GM21381 (cell line): ENCODE data around the gene KIF5C.
A peak's percentile ranks its signal among the peaks of the same experiment; 100 is the strongest.

Experiments
- ATAC-seq: cut with Tn5 transposase; IDR thresholded peaks from one replicate; pipeline ENCODE4 v1.9.1; 2021; ENCODE audit warnings: mild to moderate bottlenecking, moderate library complexity; ENCODE audit not compliant: unreplicated experiment

Gene KIF5C

GRCh38 chr2:148984449-148984848 lies 109.4 kb downstream of the KIF5C start:
- no peak for ATAC-seq

GRCh38 chr2:148987286-148987685 lies 112.3 kb downstream of the KIF5C start:
- ATAC-seq = no peak

GRCh38 chr2:148988337-148988736 lies 113.3 kb downstream of the KIF5C start:
- ATAC-seq = no peak

- peak; percentile 81 for ATAC-seq
Observed at GRCh38 chr2:148989882-148990493, 115.0 kb downstream of the KIF5C start.

- ATAC-seq = no peak
Observed at GRCh38 chr2:148990968-148991367, 115.9 kb downstream of the KIF5C start.

GRCh38 chr2:148992448-148992847 lies 117.4 kb downstream of the KIF5C start:
- no peak for ATAC-seq

- ATAC-seq = no peak
Observed at GRCh38 chr2:148993351-148993750, 118.3 kb downstream of the KIF5C start.

GRCh38 chr2:148994341-148994740 lies 119.3 kb downstream of the KIF5C start:
- ATAC-seq = no peak

- ATAC-seq = no peak
Observed at GRCh38 chr2:148996805-148997204, 121.8 kb downstream of the KIF5C start.

- ATAC-seq = no peak
Observed at GRCh38 chr2:148998165-148998830, 123.3 kb downstream of the KIF5C start.

GRCh38 chr2:148998831-148999200 lies 123.8 kb downstream of the KIF5C start:
- no peak for ATAC-seq

GRCh38 chr2:148999451-148999921 lies 124.5 kb downstream of the KIF5C start:
- ATAC-seq = no peak

- no peak for ATAC-seq
Observed at GRCh38 chr2:149000158-149000938, 125.3 kb downstream of the KIF5C start.

- ATAC-seq = no peak
Observed at GRCh38 chr2:149001496-149001895, 126.5 kb downstream of the KIF5C start.

GRCh38 chr2:149002378-149002890 lies 127.4 kb downstream of the KIF5C start:
- no peak for ATAC-seq

- no peak for ATAC-seq
Observed at GRCh38 chr2:149002891-149003740, 128.1 kb downstream of the KIF5C start.

GRCh38 chr2:149004836-149005235 lies 129.8 kb downstream of the KIF5C start:
- no peak for ATAC-seq

- no peak for ATAC-seq
Observed at GRCh38 chr2:149005471-149006077, 130.5 kb downstream of the KIF5C start.

GRCh38 chr2:149006883-149007543 lies 132.0 kb downstream of the KIF5C start:
- no peak for ATAC-seq

GRCh38 chr2:149008381-149008780 lies 133.4 kb downstream of the KIF5C start:
- ATAC-seq = no peak
